Osteoblast (primary cell): ENCODE data around the gene PAGE4. TPM values are rescaled to one million over a fixed set of nuclear protein-coding genes. Genes with fewer than 3 reads are reported as not detected.

ENCODE experiments used
- DNase-seq: peaks from one replicate; pipeline ENCODE4 v3.0.0; 2011; ENCODE audit warnings: low spot score, mixed read lengths; ENCODE audit not compliant: insufficient read length; ENCODE audit errors: missing footprints
- H2AFZ ChIP-seq: 2 replicates; pipeline ENCODE4 v1.6.0; 2011; ENCODE audit warnings: mild to moderate bottlenecking, low read length
- H3K27ac ChIP-seq: 2 replicates; pipeline ENCODE4 v1.5.1; 2011; ENCODE audit warnings: mild to moderate bottlenecking, low read depth, low read length, moderate library complexity
- H3K27me3 ChIP-seq: 2 replicates; pipeline ENCODE4 v1.6.0; 2012; ENCODE audit warnings: mild to moderate bottlenecking, control low read depth, inconsistent platforms, low read length, moderate library complexity; ENCODE audit not compliant: insufficient read depth
- H3K36me3 ChIP-seq: 2 replicates; pipeline ENCODE4 v1.5.1; 2011; ENCODE audit warnings: mild to moderate bottlenecking, low read length, control low read depth, moderate library complexity; ENCODE audit not compliant: insufficient read depth
- H3K4me1 ChIP-seq: 2 replicates; pipeline ENCODE4 v1.5.1; 2011; ENCODE audit warnings: mild to moderate bottlenecking, low read length, control low read depth, moderate library complexity; ENCODE audit not compliant: insufficient read depth
- H3K4me2 ChIP-seq: 2 replicates; pipeline ENCODE4 v1.6.0; 2011; ENCODE audit warnings: mild to moderate bottlenecking, low read length; ENCODE audit not compliant: insufficient read depth
- H3K4me3 ChIP-seq: fragments of 200-600 bp; sonication (generic); 3 replicates; pipeline ENCODE4 v1.5.1; 2012; ENCODE audit warnings: mild to moderate bottlenecking, low read length, inconsistent platforms; ENCODE audit not compliant: insufficient read depth
- H3K79me2 ChIP-seq: 2 replicates; pipeline ENCODE4 v1.6.0; 2012; ENCODE audit warnings: mild to moderate bottlenecking, low read length, control low read depth, inconsistent platforms; ENCODE audit not compliant: insufficient read depth
- H3K9me3 ChIP-seq: 2 replicates; pipeline ENCODE4 v1.5.1; 2011; ENCODE audit warnings: low read depth, low read length, control low read depth
- H4K20me1 ChIP-seq: 2 replicates; pipeline ENCODE4 v1.6.0; 2012; ENCODE audit warnings: mild to moderate bottlenecking, low read length, control low read depth; ENCODE audit not compliant: insufficient read depth
- CTCF ChIP-seq: IDR thresholded peaks from 2 replicates; pipeline ENCODE4 v1.5.1; 2011; ENCODE audit warnings: mild to moderate bottlenecking, low read depth, low read length, moderate library complexity; ENCODE audit errors: extremely low read depth
- total RNA-seq: library from RNA; depleted of rRNA; stranded (reverse); fragments of >200 nt; gene quantifications from 2 replicates; pipeline ENCODE4 v1.2.3, GENCODE V29; 2012

The PAGE4 gene
- total RNA-seq, 1 donor: not detected

DNA sequence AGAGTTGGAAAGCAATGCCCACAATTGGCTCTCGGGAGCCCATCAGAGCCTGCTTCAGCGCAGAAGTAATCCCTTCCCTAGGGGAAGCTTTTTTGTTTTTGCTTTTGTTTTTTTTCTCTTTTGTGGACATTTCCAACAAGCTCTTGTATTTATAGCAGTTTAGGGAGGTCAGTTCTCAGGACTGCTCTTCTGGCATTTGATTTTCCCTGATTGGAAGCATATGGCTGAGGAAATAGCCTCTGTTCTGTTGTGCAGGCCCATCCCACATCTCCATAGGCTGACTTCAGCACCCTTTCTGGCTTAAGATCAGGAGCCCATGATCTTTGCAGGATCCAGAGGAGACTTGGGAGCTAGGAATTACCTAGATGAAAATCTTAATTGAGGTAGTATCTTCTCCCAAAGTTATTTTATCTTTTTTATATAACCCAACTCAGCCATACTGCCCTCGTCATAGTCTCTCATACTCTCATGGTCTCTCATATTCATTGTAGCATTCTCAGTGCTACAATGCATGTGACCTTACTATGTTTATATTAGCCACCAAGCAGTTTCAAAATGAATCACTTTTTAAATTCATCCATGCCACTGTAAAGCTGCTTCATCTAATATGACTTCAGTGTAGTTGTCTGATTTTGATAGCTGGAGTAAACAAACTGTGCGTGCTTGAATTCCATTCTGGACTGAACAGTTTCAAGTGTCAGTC, 16.7 kb downstream of the PAGE4 start:
- TF ChIP-seq CTCF: no peak
- Histone ChIP-seq H4K20me1 (no peaks in the 10 kb centered on the region), H3K36me3 (no peaks in the 10 kb centered on the region), H3K4me1 (no peaks in the 10 kb centered on the region), H3K27ac (no peak overlapping the region), H3K9me3 (no peaks in the 10 kb centered on the region), H3K4me3 (no peak overlapping the region), H3K27me3 (peaks cover 7% of the 10 kb centered on the region), H2AFZ (no peak overlapping the region), H3K79me2 (no peaks in the 10 kb centered on the region), H3K4me2 (no peak overlapping the region)
- DNase-seq: no peak

DNA sequence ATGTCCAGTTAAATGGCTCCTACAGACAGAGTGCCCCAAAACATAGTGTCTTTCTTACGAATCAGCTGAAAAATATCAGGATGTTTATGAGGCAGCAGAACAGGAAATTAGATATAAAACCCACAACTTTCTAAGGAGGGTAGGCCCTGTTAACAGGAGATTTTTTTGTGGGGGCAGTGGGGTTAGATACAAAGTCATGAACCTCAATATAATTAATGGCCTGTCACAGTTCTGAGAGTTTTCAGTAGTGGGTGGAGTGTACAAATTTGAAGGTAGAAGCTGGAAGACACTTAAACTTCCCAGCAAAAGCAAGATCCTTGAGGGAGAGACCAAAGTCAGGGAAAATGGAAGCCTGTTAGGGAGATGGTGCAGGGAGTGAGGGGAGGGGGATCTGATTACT, 17.4 kb downstream of the PAGE4 start:
- no peaks in the 10 kb centered on the region for H4K20me1 ChIP-seq
- H3K27ac ChIP-seq: no peak overlapping the region
- no peaks in the 10 kb centered on the region for H3K4me1 ChIP-seq
- TF ChIP-seq CTCF: no peak
- no peaks in the 10 kb centered on the region for H3K9me3 ChIP-seq
- no peaks in the 10 kb centered on the region for H3K79me2 ChIP-seq
- H3K27me3 ChIP-seq: peaks cover 7% of the 10 kb centered on the region
- no peak overlapping the region for H3K4me2 ChIP-seq
- H3K36me3 ChIP-seq: no peaks in the 10 kb centered on the region
- no peak overlapping the region for H2AFZ ChIP-seq
- no peak for DNase-seq
- H3K4me3 ChIP-seq: no peak overlapping the region

GRCh38 chrX:49848275-49848674, 19.2 kb downstream of the PAGE4 start:
- no peak overlapping the region for H3K27ac ChIP-seq
- no peak for DNase-seq
- no peaks in the 10 kb centered on the region for H4K20me1 ChIP-seq
- H3K4me3 ChIP-seq: no peak overlapping the region
- H3K9me3 ChIP-seq: peaks cover 3% of the 10 kb centered on the region
- no peak for TF ChIP-seq CTCF
- no peak overlapping the region for H2AFZ ChIP-seq
- H3K36me3 ChIP-seq: no peaks in the 10 kb centered on the region
- H3K4me1 ChIP-seq: no peaks in the 10 kb centered on the region
- no peak overlapping the region for H3K4me2 ChIP-seq
- no peaks in the 10 kb centered on the region for H3K79me2 ChIP-seq
- peaks cover 4% of the 10 kb centered on the region for H3K27me3 ChIP-seq

- H3K27ac ChIP-seq: no peak overlapping the region
- no peak for TF ChIP-seq CTCF
- DNase-seq: no peak
- no peaks in the 10 kb centered on the region for H3K36me3 ChIP-seq
- H4K20me1 ChIP-seq: no peaks in the 10 kb centered on the region
- peaks cover 4% of the 10 kb centered on the region for H3K27me3 ChIP-seq
- H3K4me1 ChIP-seq: no peaks in the 10 kb centered on the region
- H3K4me2 ChIP-seq: no peak overlapping the region
- no peak overlapping the region for H3K4me3 ChIP-seq
- H3K9me3 ChIP-seq: peaks cover 3% of the 10 kb centered on the region
- H2AFZ ChIP-seq: no peak overlapping the region
- H3K79me2 ChIP-seq: no peaks in the 10 kb centered on the region
Observed at GRCh38 chrX:49850028-49850427, 20.9 kb downstream of the PAGE4 start.
